DMS114 treated with DMSO at 0.1 percent for 48 hours (cell line): ENCODE data around the gene GRB7.
"Not testable (repeated sequence)": the region's sequence is repeated elsewhere in the genome, so short reads cannot be mapped to it uniquely, and the experiment has no call there.

Experiments
- DNase-seq: peaks from one replicate; lab custom pipeline; 2025; ENCODE audit not compliant: unreplicated experiment; lab: John Stamatoyannopoulos, UW

The GRB7 gene

DNA sequence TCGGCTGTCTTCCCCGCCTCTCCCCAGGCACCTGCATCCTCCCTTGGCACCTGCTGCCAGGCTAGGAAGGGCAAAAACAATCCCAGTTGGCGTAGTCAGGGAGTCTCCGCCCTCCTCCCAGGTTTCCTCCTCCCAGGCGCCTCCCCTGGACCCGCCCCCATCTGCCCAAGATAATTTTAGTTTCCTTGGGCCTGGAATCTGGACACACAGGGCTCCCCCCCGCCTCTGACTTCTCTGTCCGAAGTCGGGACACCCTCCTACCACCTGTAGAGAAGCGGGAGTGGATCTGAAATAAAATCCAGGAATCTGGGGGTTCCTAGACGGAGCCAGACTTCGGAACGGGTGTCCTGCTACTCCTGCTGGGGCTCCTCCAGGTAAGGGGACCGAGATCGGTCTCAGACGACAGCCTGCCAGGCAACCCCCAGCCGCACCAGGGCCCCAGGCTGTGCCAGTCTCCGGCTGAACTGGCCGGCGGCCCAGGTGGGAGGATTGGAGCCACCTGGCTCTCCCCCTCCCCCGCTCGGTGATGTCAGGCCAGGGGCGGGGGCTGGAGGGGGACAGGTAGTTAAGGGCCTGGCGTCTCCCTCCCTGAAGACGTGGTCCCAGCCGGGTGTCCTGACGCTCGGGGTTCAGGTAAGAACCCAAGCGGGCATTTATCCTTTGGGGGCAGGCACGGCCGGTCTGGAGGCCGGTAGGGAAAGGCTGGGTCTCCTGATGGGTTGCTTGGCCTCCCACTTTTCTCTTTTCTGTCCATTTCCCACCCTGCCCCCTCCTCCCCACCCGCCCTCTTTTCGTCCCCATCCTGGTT lies at the start of gene GRB7:
TSS of gene GRB7 (plus strand) at position 179 of the 808 bp plus-strand sequence. CDS start 4,364 bp downstream, outside the sequence.
- DNase-seq, result no peak

DNA sequence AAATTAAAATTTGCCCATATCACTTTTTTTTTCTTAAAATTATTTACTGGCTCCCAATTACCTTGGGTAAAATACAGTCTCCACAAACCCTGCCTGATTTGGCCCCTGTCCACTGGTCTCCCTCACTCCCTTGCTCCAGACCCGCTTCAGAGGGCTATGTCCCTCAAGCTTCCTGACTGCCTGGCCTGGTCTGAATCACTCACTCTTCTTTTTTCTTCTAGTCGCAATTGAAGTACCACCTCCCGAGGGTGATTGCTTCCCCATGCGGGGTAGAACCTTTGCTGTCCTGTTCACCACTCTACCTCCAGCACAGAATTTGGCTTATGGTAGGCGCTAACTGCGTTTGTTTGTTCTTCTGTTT lies 49.3 kb upstream of the GRB7 start:
- DNase-seq, result no peak

DNA sequence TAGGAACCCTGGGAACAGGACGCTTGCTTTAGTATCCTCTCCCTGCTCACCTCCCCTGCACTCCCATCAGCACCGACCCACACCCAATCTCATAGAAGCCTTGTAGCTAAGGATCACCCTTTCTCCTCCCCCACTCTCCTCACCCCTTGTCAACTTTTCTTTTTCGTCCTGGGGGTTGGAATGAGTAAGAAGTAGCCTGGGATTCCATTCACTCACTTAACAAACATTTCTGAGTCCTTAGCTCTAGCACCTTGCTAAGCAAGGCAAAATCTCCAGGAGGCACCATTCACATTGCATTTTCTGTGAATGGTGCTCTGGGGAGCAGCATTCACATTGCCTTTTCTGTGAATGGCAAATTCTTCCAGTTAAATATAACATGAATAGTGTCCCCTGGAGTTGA lies 48.8 kb upstream of the GRB7 start:
- no peak for DNase-seq

DNA sequence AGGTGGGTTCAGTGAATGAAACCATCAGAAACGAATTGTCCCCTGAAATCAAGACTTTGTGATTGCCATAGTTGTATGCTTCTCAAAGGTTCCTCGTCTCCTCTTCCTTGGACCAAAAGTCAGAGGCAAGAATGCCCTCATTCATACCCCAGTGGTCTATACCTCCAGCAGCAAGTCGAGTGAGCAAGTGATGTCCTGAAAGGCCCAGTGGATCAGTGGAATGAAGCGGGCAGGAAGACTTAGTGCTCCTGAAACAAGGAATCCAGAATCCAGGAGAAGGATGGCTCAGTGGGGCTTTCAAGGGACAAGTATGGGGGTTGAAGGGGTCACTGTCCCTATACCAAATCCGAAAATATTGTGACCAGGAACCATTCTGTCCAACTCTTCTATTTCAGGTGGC lies 43.1 kb upstream of the GRB7 start:
- DNase-seq, result no peak

DNA sequence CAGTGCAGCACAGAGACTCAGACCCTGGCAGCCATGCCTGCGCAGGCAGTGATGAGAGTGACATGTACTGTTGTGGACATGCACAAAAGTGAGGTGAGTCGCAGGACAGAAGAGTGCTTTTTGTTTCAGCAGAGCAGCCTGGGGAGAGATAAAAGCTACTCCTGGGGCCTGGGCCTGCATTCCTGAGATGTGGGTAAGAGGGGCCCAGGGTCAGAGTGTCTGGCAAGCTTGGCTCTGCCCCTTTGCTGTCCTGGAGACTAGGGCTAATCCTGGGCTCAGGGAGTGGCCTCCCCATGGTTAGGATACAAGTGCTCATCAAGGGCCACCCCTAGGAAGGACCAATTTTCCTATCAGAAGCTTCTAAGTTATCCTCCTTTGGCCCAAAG lies 42.7 kb upstream of the GRB7 start:
- DNase-seq, result no peak

DNA sequence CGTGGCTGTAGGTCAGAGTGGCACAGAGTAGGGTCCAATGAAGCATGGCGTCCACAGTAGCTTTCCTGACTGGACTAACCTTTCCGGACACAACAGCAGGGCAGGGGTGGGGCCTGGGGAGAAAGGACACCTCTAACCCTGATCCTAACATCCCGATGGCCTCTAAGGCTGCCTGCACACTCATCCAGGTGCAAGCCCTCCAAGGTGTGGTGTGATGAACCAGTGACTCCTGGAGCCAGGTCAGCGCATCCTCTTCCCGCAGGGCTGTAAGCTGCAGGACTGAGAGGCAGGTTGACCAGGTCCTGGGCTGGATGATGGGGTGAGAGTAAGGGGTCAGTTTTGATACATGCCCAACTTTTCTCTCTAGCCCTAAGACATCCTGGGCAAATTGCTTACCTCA lies 41.0 kb upstream of the GRB7 start:
- no peak for DNase-seq

DNA sequence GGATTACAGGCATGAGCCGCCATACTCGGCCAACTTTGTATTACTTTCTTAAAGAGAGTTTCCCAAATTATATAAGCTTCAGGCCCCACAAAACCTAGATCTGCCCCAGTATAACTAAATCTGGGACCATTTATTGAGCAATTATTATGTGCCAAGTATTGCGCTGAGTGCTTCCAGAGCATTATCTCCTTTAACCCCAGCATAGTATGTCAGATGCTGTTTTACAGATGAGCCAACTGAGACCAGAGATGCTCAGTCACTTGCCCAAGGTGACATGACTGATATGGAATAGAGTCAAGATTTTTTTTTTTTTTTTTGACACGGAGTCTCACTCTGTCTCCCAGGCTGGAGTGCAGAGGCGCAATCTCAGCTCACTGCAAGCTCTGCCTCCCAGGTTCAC lies 39.8 kb upstream of the GRB7 start:
- DNase-seq, result no peak

DNA sequence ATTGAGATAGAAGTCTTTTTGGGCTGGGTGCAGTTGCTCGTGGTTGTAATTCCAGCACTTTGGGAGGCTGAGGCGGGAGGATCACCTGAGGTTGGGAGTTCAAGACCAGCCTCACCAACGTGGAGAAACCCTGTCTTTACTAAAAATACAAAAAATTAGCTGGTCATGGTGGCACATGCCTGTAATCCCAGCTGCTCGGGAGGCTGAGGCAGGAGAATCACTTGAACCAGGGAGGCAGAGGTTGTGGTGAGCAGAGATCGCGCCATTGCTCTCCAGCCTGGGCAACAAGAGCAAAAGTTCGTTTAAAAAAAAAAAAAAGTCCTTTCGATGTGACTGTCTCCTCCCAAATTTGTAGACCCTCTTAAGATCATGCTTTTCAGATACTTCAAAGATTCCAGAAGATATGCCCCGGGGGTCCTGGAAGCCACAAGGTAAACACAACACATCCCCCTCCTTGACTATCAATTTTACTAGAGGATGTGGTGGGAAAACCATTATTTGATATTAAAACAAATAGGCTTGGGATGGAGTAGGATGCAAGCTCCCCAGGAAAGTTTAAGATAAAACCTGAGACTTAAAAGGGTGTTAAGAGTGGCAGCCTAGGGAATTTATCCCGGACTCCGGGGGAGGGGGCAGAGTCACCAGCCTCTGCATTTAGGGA lies 38.5 kb upstream of the GRB7 start:
- not testable (repeated sequence) for DNase-seq

DNA sequence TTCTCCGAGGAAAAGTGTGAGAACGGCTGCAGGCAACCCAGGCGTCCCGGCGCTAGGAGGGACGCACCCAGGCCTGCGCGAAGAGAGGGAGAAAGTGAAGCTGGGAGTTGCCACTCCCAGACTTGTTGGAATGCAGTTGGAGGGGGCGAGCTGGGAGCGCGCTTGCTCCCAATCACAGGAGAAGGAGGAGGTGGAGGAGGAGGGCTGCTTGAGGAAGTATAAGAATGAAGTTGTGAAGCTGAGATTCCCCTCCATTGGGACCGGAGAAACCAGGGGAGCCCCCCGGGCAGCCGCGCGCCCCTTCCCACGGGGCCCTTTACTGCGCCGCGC lies 38.0 kb upstream of the GRB7 start, which contains the start of gene ERBB2:
TSS of gene ERBB2 (plus strand) at position 247 of the 330 bp plus-strand sequence. CDS start 175 bp downstream, outside the sequence.
- DNase-seq, result peak; percentile 59

DNA sequence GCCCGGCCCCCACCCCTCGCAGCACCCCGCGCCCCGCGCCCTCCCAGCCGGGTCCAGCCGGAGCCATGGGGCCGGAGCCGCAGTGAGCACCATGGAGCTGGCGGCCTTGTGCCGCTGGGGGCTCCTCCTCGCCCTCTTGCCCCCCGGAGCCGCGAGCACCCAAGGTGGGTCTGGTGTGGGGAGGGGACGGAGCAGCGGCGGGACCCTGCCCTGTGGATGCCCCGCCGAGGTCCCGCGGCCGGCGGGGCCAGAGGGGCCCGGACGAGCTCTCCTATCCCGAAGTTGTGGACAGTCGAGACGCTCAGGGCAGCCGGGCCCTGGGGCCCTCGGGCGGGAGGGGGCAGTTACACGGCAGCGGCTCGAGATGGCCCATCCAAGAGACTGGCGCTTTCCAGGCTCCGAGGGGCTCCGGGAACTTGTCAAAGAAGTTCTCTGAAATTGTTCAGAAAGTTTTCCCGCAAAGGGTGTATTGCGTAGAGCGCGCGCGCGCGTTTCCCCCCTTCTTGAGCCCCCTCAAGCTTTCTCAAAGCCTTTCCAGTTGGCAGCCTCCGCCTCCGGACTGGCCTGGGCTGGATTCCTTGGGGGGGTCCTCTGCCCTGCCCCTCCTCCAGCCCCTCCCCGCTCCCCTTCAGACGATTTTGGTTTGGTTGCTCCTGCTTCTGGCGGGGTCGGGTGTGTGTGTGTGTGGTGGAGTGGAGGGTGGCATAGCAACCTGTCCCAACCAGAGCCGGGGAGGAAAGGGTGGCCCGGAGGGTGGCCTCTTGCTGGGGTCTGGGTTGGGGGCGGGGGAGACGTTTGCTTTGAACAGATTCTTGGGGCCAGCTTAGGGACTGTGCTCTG lies 37.4 kb upstream of the GRB7 start:
- DNase-seq, result no peak

DNA sequence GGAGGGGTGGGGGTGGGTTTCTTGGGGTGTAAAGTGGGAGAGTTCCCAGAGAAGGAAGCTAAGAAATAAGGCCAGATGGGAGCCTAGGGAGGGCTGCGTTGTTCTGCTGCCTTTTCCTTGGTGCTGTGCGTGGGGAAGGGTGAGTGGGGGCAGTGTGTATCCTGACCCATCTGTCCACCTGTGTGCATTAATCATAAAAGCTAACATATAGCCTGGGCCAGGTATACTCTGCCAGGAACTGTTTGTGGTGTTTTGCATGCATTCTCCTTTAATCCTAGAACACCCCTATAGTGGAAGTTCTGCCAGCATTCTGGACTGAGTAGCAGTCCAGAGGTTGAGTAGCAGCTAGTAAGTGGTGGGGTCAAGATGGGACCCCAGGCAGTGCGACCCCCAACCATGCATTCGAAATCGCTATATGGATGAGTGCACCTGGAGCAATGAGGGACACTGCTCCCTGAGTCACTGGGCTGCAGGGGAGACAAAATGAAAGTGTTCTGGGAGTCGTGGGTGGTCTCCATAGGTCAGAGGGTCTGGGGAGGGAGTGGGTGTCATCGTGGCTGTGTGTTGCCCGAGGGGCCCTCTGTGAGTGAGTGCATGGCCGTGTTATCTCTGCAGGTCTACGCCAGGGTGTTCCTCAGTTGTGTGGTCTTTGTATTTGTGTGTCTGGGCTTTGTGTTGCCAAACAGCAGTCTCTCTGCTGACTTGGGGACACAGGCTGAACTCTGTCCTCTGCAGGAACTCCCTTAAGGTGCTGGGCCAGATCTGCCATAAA lies 36.5 kb upstream of the GRB7 start:
- no peak for DNase-seq

DNA sequence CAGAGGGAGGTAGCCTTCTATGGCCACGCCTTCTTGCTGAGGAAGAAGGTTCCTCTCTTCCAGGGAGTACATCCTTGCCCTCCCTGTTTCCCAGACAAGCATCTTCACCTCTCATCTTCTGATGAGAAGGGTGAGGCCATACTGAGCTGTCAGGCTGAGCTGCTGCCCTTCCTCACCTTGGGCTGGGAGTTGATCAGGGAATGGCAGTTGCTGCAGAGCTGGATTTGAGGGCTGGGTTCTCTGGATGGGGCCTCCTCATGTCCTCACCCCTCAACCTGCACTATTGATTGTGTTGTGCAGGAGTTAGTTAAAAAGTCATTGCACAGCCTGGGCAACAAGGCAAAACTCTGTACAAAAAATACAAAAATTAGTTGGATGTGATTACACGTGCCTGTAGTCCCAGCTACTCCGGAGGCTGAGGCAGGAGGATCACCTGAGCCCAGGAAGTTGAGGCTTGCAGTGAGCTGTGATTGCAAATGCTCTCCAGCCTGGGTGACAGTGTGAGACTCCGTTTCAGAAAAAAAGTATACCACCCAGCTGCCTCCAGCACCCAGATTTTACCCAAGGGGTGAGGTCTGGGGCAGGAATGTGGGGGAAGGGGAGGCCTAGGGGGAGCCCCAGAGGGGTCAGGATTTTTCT lies 35.8 kb upstream of the GRB7 start:
- no peak for DNase-seq

DNA sequence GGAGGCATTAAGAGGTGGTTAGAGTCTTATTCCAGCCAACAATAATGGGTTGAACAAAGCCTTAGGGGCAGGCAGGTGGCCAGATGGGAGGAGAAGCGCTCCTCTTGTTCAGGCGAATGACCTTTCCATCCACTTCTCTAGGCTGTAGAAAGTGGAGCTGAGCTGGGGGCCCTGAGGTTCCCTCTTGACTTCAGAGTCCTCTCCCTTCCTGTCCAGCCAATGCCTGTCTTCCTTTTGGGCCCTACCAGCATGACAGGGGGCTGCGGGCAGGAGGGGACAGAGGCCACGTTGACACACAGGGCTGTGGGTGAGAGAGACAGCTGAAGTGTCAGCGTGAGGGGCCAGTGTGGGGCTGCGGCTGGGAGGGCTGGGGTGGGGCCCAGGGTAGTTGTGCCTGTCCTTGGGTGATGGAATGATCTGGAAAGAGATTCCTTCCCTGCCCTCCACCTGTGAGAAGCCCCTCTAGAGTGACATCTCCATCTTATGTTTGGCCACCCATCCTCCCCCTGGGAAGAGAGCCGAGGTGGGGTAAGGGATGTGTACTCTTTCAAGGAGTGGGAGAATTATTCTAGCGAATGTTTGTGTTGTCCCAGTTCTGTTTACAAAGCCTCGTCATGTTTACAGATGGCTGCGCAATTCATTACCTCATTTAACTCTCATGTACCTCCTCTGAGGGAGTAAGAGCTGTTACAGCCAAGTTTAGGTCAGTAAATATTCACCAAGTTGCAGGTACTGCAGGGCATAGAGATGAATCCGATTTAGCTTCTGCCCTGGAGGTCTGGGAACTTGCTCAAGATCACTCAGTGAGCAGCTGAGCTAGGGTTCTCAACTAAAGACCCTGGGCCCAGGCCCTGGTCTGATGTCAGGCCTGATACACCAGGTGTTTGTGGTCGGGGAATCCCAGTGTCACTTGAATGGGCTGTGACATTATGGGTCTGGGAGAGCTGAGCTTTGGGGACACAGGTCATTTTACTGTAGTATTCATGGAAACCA lies 34.5 kb upstream of the GRB7 start:
- no peak for DNase-seq

DNA sequence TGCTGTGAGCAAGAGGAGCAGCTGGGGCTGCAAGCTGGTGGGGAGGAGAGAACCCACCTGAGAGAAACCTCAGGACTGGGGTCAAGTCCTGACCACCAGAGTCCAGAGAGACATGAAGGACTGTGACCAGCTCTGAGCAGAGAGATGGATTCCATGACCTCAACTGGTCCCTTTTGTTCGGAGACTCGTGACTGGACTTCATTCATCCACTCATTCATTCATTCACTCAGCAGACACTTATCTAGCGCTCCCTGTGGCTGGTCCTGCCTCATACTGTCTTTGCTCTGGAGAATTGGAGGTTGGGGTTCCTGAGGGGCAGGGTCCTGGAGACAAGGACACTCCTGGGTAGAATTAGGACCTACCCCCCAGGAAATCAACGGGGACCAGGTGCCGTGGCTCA lies 33.8 kb upstream of the GRB7 start:
- DNase-seq, result no peak

DNA sequence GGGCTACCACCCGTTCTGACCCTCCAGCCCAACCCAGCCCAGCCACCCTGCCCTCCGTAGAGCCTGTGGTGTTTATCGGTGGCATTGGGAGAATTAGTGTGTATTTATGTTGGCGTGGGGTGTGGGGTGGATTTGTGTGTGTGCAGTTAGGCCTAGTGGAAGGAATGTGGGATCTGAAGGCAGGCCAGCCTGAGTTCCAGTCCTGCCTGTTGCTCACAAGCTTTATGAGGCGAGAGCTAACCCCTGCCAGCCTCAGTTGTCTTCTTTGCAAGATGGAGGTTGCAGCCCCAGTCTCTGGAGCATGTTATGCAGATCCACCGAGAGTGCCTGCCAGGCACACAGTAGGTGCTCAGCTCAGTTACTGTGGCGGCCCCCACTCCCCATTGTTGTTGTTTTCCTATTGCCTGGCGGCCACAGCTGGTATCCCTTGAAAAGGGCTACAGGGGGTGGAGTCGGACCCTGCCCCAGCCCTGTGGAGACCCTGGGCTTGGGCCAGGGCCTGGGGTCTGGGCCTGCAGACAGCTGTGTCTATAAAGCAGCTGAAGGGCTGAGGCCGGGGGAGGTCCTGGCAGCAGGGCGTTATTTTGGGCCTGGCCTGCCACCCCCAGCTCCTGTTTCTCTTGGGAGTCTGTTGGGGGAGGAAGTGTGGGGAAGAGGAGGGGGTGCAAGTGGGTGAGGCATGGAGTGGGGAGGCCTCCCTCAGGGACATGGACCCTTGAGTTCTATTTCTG lies 32.8 kb upstream of the GRB7 start:
- no peak for DNase-seq

DNA sequence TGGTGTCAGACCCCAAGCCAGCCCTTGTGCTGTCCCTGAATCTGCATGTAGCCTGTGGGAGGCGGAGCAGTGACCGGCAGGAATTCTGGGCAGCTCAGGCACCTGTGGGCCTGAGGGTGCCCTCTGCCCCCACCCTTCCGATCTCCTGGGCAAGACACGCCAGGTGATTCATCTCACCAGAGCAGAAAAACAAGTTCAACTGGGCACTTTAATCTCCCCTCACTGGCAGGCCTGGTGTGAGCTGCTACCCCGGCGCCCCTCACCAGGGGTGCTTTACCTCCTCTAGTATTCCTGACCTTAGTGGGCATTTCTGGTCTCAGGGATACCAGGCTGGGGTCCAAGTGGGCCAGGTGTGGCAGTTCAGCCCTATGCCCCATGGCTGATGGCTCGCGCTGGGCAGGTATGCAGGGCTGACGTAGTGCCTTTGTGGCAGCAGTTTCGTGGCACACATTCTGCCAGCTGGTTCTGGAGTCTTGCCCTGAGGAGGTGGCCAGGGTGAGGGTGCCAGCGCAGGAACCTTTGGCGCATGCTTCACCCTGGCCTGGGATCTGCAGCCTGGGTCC lies 31.9 kb upstream of the GRB7 start:
- no peak for DNase-seq

DNA sequence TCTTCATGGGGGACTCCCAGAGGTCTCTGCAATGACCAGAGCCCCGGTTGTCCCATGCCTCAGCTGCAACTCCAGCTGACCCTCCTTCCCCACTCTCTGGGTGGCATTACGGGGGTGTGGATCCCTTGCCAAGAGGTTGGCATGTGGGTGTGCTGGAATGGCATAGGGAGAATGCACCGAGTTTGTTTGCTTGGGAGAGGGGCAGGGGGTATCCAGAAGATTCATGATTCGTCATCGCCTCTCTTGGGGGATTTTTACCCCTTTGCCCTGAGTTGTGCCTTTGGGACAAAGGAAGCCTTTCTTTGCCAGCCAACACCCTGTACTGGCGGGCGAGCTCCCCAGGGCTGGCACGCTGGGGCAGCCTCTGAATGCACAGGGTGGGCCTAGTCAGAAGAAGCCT lies 31.4 kb upstream of the GRB7 start:
- DNase-seq, result no peak

DNA sequence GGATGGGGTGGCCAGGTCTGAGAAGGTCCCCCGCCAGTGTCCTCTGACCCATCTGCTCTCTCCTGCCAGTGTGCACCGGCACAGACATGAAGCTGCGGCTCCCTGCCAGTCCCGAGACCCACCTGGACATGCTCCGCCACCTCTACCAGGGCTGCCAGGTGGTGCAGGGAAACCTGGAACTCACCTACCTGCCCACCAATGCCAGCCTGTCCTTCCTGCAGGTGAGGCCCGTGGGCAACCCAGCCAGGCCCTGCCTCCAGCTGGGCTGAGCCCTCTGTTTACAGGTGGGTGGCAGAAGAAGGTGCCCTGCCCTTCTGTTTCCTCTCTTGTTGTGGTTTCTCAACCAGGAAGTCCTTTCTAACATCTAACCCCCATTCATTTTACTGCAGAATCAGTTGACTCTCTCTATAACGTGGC lies 30.8 kb upstream of the GRB7 start:
- no peak for DNase-seq
